Dedifferentiated amniotic fluid mesenchymal stem cell (primary cell): ENCODE measurements around the gene HUNK.
A peak's percentile ranks its signal among the peaks of the same experiment; 100 is the strongest.

Experiments
- DNase-seq: peaks from one replicate; pipeline ENCODE4 v3.0.0-alpha.2; 2016; ENCODE audit errors: extremely low spot score

Gene HUNK

DNA sequence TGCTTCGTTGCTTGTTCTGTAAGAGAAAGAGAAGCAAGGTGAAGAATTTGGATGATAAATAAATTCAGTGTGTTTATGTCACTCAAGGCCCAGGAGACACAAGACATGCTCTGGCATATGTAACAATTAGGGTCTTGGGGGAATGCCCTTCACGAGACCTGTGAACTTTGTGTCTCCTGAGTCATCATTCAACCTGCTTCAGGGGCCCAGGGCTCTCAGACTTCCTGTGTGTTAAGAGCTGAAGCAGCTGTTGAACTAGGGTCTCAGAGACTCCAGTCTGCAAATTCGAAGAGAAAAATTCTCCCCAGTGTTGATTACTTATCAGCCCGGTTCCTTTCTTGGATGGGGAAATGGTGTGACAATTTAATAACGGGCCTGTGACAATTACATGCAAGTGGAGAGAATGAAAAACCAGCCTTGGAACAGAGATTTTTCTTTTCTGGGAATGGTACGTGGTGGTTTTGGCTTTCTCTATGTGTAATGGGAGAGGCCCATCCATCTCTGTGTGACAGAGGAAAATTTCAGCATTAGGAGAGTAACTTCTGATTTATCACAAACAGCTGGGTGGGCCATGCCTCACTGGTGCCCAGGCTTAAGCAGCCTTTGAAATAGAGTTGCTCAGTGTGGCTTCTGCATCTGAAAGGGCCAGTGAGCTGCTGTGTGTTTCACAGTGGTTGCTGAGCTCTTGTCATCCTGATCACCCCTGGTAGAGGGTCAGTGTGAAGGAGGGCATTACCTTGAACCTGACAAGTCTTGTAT lies 22.4 kb downstream of the HUNK start:
- DNase-seq, result no peak

GRCh38 chr21:31896019-31896418 lies 23.2 kb downstream of the HUNK start:
- no peak for DNase-seq

GRCh38 chr21:31897311-31897710 lies 24.5 kb downstream of the HUNK start:
- no peak for DNase-seq

DNA sequence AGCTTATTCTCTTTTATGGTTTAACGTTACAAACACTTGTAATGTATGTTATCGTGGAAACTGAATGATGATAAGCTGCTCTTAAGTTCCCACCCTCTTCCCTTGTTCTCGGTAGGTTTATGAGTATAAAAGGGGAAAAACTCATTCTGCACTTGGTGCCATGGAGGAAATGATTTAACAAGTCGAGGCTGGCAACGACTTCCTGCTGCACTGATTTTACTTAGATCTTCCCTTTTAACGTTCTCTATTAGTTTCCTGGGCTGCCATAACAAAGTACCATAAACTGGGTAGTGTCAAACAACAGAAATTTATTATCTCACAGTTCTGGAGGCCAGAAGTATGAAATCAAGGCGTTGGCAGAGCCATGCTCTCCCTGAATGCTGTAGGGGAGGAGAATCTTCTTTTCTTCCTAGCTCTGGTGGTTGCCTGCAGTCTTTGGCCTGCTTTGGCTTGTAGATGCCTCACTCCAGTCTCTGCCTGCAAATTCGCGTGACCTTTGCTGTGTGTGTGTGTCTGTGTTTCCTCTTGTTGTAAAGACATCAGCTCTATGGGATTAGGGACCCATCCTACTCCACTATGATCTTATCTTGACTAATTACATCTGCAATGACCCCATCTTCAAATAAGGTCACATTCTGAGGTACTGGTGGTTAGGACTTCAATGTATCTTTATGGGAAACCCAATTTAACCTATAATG lies 26.3 kb downstream of the HUNK start:
- no peak for DNase-seq

- no peak for DNase-seq
Observed at GRCh38 chr21:31900121-31900895, 27.5 kb downstream of the HUNK start.

GRCh38 chr21:31901315-31901714 lies 28.5 kb downstream of the HUNK start:
- DNase-seq, result no peak

DNA sequence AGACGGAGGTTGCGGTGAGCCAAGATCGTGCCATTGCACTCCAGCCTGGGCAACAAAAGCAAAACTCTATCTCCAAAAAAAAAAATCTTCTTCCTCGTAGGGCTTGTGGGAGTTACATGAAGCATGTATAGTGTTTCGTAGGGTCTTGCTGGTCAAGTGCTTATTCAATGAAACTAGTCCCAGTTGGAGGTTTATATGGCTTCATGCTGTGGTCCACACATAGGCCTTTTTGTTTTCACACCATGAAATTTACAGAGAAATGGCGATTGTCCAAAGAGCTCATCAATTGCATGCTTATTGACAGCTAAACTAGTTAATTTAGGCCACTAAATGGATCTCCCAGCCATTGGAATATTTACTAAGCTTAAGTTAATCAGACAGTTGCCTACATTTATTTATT lies 29.6 kb downstream of the HUNK start:
- no peak for DNase-seq

DNA sequence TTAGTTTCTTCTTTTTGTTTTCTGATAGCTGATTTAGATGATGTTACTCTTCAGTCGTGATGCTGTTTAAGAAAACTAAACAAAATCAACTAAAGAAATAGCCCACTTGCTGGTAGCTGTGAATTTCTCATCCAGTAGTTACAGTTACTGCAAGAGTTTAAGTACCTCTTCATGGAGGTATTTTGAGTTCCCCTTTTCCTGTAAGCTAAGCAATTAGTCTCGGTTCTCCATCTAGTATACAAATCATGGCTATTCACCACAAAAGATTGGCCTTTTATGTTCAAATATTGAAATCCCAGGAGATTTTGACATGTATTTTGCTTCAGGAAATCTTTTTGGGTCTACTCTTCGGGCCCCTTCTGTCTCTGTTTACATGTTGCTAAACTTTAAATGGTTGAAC lies 31.1 kb downstream of the HUNK start:
- no peak for DNase-seq

DNA sequence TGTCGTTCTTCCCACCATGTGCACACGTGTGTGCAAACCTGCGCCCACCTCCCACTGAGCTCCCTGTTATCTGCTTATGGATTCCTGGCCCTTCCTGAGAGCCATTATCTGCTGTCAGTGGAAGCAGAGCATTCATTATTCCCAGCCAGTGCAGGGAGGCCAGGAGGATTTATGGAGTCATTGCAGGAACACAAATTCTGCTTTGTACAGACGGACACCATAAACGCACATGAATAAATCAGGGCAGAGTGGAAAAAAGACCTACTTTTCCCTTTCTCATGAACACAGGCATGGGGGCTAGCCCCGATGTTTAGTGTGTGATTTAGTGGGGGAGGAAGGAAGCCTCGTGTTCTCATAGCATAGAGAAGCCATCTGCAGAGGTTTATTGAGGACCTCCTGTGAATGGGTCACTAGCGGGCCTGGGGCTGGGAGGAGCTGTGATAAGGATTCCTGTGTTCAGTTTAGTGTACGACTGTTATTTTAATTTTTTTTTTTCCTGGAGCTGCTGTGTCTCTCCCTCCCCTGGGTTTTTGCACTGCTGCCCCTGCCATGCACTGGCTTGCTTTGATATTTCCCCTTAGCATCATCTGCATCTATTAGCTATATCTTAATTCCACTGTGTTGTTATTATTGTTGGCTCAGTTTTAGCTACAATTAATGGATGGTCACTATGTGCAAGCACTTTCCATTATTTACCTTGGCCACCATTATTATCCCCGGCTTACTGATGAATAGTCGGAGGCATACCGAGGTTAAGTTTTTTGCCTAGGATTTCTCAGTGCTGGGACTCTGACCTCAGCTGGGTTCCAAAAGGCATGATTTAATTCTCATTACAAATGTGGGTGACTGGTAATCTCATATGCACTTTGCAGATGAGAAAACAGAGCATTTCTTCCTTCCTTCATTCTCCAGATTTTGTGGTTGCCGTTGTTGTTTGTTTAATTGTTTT lies 33.0 kb downstream of the HUNK start:
- no peak for DNase-seq

- peak; percentile 54 for DNase-seq
Observed at GRCh38 chr21:31908106-31909031, 35.5 kb downstream of the HUNK start.

DNA sequence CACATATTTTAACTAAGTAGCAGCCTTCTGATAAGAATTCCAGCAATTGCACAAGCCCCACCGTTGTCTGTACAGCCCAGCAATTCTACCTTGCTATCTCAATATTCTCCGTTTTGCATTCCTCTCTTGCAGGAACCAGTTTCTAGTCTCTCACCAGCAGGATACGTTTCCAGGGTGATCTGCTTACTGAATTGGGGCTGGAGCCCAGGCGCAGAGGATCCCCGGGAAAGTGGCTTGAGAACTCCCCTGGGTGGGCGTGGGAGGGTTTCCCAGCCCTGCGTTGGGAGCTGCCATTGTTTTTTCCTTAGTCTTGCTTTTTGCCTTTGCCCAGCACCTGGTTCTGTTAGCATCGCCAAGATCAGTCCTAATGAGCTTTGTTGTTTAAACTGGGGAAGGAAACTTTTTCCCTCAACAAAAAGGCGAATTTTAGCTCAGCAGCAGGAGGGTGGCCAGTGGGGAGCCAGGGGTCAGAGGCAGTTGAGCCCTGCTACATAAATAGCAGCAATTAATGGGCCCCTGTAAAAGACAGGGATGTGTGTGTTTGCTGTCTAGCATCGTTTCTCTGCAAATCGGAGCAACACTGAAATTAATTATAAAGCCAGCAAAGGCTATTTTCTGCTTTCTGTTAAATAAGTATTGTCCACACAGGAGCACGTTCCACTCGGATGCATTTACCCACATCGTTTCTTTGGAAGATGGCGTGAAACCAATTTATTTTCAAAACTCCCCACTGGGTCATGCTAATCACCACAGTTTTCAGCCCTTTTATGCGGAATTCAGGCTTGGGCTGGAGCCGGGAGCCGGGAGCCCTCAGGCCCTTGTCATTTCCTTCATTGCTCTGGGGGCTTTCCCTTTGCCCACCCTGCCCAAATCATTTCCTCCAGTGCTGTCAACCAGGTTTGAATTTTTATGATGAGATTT lies 36.6 kb downstream of the HUNK start:
- no peak for DNase-seq

DNA sequence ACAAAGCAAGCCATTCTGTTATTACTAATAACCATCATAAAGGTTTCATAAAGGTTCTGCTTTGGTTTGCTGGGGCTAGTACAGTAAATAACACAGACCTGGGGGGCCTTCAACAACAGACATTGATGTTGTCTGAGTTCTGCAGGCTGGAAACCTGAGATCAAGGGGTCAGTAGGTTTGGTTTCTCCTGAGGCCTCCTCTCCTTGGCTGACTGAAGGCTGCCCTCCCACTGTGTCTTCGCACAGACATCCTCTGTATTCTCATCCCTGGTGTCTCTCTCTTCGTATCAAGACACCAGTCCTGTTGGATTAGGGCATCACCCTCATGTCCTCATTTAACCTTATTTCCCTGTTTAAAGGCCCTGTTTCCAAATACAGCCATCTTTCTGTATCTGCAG lies 37.3 kb downstream of the HUNK start:
- no peak for DNase-seq

DNA sequence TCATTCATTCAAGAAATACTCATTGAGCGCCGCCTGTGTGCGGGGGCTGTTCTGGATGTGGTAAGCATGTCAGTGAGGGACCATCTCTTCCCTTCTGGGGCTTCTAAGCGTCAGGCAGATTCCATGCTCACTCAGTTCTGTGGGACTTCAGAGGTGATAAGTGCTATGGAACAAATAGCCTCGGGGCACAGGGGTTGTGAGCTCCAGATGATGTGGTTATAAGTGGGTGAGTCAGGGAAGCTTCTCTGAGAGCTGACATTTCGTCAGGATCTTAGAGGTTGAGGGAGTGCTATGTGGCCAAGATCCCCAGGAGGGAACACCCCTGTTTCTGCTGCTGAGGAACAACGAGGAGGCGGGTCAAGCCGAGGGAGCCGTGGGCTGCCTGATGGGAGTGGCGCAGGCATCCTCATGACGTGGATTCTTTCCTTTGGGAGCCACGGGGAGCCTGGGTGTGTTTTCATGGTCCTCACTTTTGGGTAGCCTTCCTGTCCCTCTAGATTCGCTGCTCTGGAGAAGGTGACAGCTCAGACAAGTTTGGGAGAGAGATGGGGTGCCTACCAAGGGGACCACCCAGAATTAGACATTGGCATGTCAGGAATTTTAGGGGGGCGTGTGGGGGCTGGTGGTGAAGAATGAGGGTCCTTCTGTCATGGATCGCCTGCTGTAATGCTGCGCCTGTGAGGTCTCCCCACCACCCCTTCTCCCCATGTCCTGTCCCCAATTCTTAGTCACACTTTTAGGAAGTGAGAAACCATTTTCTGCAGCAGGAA lies 38.5 kb downstream of the HUNK start:
- DNase-seq, result peak; percentile 81

DNA sequence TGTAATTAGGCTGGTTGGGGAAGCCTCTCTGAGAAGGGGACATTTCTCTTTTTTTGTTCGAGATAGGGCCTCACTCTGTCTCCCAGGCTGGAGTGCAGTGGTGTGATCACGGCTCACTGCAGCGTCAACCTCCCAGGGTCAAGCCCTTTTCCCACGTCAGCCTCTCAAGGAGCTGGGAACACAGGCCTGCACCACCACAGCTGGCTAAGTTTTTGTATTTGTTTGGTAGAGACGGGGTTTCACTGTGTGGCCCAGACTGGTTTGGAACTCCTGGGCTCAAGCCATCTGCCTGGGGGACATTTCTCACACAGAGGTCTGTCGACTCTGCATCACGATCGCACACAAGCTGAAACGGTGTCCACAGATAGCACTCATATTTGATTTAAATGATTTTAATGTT lies 39.7 kb downstream of the HUNK start:
- DNase-seq, result no peak

GRCh38 chr21:31913182-31913608 lies 40.4 kb downstream of the HUNK start:
- DNase-seq, result no peak

DNA sequence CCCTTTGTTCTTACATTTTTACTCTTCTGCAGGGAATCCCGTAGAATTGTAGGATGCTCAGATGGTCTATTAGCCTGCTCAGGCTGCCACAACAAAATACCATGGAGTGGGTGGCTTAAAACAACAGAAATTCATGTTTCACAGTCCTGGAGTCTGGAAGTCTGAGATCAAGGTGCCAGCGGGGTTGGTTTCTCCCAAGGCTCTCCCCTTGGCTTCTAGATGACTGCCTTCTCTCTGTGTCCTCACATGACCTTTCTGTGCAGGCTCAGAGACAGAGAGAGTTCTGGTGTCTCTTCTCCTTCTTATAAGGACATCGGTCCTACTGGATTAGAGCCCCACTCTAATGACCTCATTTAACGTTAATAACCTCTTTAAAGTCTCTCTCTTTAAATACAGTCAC lies 41.7 kb downstream of the HUNK start:
- DNase-seq, result no peak

DNA sequence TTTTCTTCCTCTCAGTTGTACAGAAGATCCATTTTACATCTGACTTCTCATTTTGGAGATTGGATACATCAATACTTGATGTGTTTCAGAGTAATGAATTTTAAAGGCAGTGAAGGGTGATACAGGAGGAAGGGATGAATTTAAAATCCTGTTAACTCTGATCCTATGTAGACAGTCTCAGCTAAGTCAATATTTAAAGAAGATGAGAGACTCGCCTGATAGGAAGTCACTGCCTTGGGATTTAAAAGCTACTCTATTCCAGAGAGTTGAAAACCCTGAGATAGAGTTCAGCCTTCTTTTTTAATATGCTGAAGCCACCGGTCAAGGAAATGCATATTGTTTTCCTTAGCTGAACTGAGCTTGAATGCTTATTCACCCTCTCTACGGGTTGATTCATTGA lies 42.7 kb downstream of the HUNK start:
- DNase-seq, result no peak

DNA sequence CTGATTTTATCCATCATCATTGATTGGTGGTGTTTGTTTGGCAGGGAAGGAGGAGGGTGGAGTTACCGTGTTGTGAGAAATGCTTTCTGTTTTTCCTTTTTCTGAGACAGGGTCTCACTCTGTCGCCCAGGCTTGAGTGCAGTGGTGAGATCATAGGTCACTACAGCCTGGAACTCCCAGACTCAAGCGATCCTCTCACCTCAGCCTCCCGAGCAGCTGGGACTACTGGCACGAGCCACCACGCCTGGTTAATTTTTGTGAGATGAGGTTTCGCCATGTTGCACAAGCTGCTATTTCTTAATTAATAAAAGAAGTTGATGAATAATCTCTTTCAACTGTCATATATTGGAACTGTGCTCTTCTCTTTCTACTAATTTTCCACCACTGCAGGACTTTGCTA lies 44.3 kb downstream of the HUNK start:
- DNase-seq, result no peak
